ENCODE measurements around the gene MBNL1.

DNA sequence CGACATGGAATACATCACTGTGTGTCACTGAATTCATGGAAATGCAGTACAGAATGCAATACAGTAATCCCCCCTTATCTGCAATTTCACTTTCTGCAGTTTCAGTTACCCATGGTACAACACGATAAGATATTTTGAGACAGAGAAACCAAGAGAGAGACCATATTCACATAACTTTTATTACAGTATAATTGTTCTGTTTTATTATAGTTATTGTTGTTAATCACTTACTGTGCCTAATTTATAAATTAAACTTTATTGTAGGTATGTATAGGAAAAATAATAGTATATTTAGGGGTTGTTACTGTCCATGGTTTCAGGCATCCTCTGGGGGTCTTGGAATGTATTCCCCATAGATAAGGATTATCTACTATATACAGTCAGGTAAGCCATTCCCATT, 61.8 kb downstream of the MBNL1 start:
- TF ChIP-seq, protein P1, sequence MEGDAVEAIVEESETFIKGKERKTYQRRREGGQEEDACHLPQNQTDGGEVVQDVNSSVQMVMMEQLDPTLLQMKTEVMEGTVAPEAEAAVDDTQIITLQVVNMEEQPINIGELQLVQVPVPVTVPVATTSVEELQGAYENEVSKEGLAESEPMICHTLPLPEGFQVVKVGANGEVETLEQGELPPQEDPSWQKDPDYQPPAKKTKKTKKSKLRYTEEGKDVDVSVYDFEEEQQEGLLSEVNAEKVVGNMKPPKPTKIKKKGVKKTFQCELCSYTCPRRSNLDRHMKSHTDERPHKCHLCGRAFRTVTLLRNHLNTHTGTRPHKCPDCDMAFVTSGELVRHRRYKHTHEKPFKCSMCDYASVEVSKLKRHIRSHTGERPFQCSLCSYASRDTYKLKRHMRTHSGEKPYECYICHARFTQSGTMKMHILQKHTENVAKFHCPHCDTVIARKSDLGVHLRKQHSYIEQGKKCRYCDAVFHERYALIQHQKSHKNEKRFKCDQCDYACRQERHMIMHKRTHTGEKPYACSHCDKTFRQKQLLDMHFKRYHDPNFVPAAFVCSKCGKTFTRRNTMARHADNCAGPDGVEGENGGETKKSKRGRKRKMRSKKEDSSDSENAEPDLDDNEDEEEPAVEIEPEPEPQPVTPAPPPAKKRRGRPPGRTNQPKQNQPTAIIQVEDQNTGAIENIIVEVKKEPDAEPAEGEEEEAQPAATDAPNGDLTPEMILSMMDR (conservative IDR thresholded peaks at IDR 0.05; ENCODE audit: low read depth, low read length) = no peak
- no peak for TF ChIP-seq SMC3 (IDR thresholded peaks at IDR 0.05; ENCODE audit: low read depth, low read length)
- TF ChIP-seq, protein P2, sequence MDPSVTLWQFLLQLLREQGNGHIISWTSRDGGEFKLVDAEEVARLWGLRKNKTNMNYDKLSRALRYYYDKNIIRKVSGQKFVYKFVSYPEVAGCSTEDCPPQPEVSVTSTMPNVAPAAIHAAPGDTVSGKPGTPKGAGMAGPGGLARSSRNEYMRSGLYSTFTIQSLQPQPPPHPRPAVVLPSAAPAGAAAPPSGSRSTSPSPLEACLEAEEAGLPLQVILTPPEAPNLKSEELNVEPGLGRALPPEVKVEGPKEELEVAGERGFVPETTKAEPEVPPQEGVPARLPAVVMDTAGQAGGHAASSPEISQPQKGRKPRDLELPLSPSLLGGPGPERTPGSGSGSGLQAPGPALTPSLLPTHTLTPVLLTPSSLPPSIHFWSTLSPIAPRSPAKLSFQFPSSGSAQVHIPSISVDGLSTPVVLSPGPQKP (IDR thresholded peaks at IDR 0.05; ENCODE audit: borderline replicate concordance, low read depth, low read length) = no peak
